K562 (cell line): ENCODE measurements around the gene CDC26. TPM values are rescaled to one million over a fixed set of nuclear protein-coding genes. Genes with fewer than 3 reads are reported as not detected.

Experiments used
- ATAC-seq: fragments of 200-7000 bp; cut with Tn5 transposase; 3 replicates; pipeline ENCODE4 v1.9.1; 2020; ENCODE audit warnings: moderate library complexity
- BruUV-seq: library from RNA; stranded (reverse); fragments of 400-500 nt; replicated peaks from 2 replicates; lab custom pipeline; 2021; lab: Mats Ljungman, UMichigan
- CTCF ChIA-PET: fragments of 300-600 bp; formaldehyde crosslinking; extraction: SDS; loops from one replicate; lab custom pipeline; 2021; ENCODE audit warnings: low intra/inter-chr PET ratio; lab: Yijun Ruan, JAX
- POLR2A ChIA-PET: fragments of 300-600, 350-650 bp; sonication (Branson Sonifier 250); formaldehyde crosslinking; extraction: SDS; loops from one replicate; lab custom pipeline; 2021; ENCODE audit warnings: antibody characterized with exemption, inconsistent platforms; lab: Yijun Ruan, JAX
- DNase-seq, 4 experiments: peaks; one replicate each; pipeline versions ENCODE4 v3.0.0 to v3.0.0-alpha.2; 2011 to 2018; ENCODE audit warnings: low spot score in 3 of 4, mixed read lengths in 3 of 4; ENCODE audit errors: extremely low read depth in 1 of 4
- FAIRE-seq: peaks from 2 replicates; lab custom pipeline; 2011; peaks lifted over from hg19 to GRCh38; lab: Jason Lieb, UNC
- H2AFZ ChIP-seq: 2 replicates; pipeline ENCODE4 v1.6.0; 2011; ENCODE audit warnings: low read depth, low read length, control low read depth, inconsistent platforms
- H3K27ac ChIP-seq: fragments of 200-600 bp; 3 replicates; pipeline ENCODE4 v1.8.0; 2011; ENCODE audit warnings: low read depth, mild to moderate bottlenecking, control low read depth, inconsistent platforms, low read length, moderate library complexity, mixed read lengths; ENCODE audit errors: extremely low read depth
- H3K27me3 ChIP-seq, 2 experiments: fragments of 300-600 bp in 1 of 2; 2 replicates in 1 of 2; 3 replicates in 1 of 2; pipeline versions ENCODE4 v1.6.0 to v1.8.0; 2011; ENCODE audit warnings: inconsistent platforms in 2 of 2, low read length in 2 of 2, mild to moderate bottlenecking in 1 of 2, mixed read lengths in 1 of 2, moderate library complexity in 1 of 2; ENCODE audit not compliant: control insufficient read depth in 2 of 2, insufficient read depth in 2 of 2
- H3K36me3 ChIP-seq: fragments of 300-600 bp; 3 replicates; pipeline ENCODE4 v1.8.0; 2011; ENCODE audit warnings: mild to moderate bottlenecking, low read length, inconsistent platforms; ENCODE audit not compliant: control insufficient read depth, insufficient read depth
- H3K4me1 ChIP-seq, 2 experiments: fragments of 200-600 bp in 1 of 2; replicated peaks in 1 of 2; 2 replicates in 1 of 2; 3 replicates in 1 of 2; pipeline versions ENCODE4 v1.5.1 to v1.8.0; 2011; ENCODE audit warnings: inconsistent platforms in 2 of 2, low read length in 2 of 2, mild to moderate bottlenecking in 1 of 2, mixed read lengths in 1 of 2, moderate library complexity in 1 of 2; ENCODE audit not compliant: control insufficient read depth in 2 of 2, insufficient read depth in 2 of 2
- H3K4me2 ChIP-seq: 2 replicates; pipeline ENCODE4 v1.6.1; 2011; ENCODE audit warnings: low read length, control low read depth, inconsistent platforms, mixed read lengths; ENCODE audit not compliant: insufficient read depth
- H3K4me3 ChIP-seq: fragments of 200-600 bp; sonication (generic), shearing (Covaris generic); 2 replicates; pipeline ENCODE4 v1.5.1; 2016; ENCODE audit warnings: control low read depth, inconsistent platforms
- H3K79me2 ChIP-seq: fragments of 200-600 bp; 3 replicates; pipeline ENCODE4 v1.8.0; 2011; ENCODE audit warnings: low read length, inconsistent platforms; ENCODE audit not compliant: control insufficient read depth, insufficient read depth
- H3K9ac ChIP-seq, 2 experiments: 2 replicates each; pipeline versions ENCODE4 v1.6.0 to v1.6.1; 2011; ENCODE audit warnings: low read depth in 2 of 2, low read length in 2 of 2, control low read depth in 1 of 2, inconsistent platforms in 1 of 2, mild to moderate bottlenecking in 1 of 2, mixed read lengths in 1 of 2; ENCODE audit not compliant: insufficient read depth in 1 of 2
- H3K9me1 ChIP-seq: one replicate; pipeline ENCODE4 v1.6.0; 2011; ENCODE audit warnings: inconsistent platforms, mild to moderate bottlenecking, low read length, moderate library complexity; ENCODE audit not compliant: control insufficient read depth, insufficient read depth
- H3K9me3 ChIP-seq: replicated peaks from 2 replicates; pipeline ENCODE4 v1.5.1; 2011; ENCODE audit warnings: low read depth, low read length, inconsistent platforms; ENCODE audit not compliant: control insufficient read depth, insufficient read depth
- H4K20me1 ChIP-seq: replicated peaks from 2 replicates; pipeline ENCODE4 v1.6.1; 2011; ENCODE audit warnings: low read length, inconsistent platforms, mixed read lengths; ENCODE audit not compliant: control insufficient read depth, insufficient read depth
- DEAF1 ChIP-seq: fragments of 450-650 bp; formaldehyde crosslinking; IDR thresholded peaks from 2 replicates; pipeline ENCODE4 v1.4.0; 2020; ENCODE audit warnings: mild to moderate bottlenecking, moderate library complexity
- ESRRB ChIP-seq: fragments of 250-450 bp; sonication (Bioruptor Pico); IDR thresholded peaks from 2 replicates; pipeline ENCODE4 v1.5.0; 2020; ENCODE audit warnings: mild to moderate bottlenecking, moderate library complexity, borderline replicate concordance
- GATA2 ChIP-seq: sonication (generic); formaldehyde crosslinking; IDR thresholded peaks from 2 replicates; pipeline ENCODE4 v1.4.0; 2020; ENCODE audit warnings: mild to moderate bottlenecking, missing genetic modification reagents
- NCOA6 ChIP-seq: fragments of 450-650 bp; IDR thresholded peaks from 2 replicates; pipeline ENCODE4 v1.6.1; 2017; ENCODE audit warnings: mild to moderate bottlenecking
- OTX1 ChIP-seq: fragments of 450-650 bp; formaldehyde crosslinking; IDR thresholded peaks from 2 replicates; pipeline ENCODE4 v1.4.0; 2022; ENCODE audit warnings: mild to moderate bottlenecking
- SAP30 ChIP-seq: fragments of 200-600 bp; sonication (generic); IDR thresholded peaks from 2 replicates; pipeline ENCODE4 v1.6.1; 2012; ENCODE audit warnings: borderline replicate concordance, low read depth, mild to moderate bottlenecking, moderate library complexity, low read length, control low read depth, inconsistent platforms; ENCODE audit not compliant: insufficient read depth, poor library complexity, severe bottlenecking
- STAT5A ChIP-seq: IDR thresholded peaks from 2 replicates; pipeline ENCODE4 v1.6.1; 2012; ENCODE audit warnings: low read length, inconsistent platforms, borderline replicate concordance
- TCF15 ChIP-seq: fragments of 250-450 bp; sonication (Bioruptor Pico); IDR thresholded peaks from 2 replicates; pipeline ENCODE4 v1.8.0; 2022; ENCODE audit warnings: moderate library complexity, mild to moderate bottlenecking, inconsistent platforms
- TRIM25 ChIP-seq: fragments of 450-650 bp; IDR thresholded peaks from 2 replicates; pipeline ENCODE4 v1.7.0; 2016; ENCODE audit warnings: borderline replicate concordance
- ZEB2 ChIP-seq: fragments of 450-650 bp; IDR thresholded peaks from 2 replicates; pipeline ENCODE4 v1.6.1; 2016
- ZKSCAN1 ChIP-seq: fragments of 150-350 bp; IDR thresholded peaks from 2 replicates; pipeline ENCODE4 v1.6.1; 2016; ENCODE audit warnings: low read depth, low read length
- ZNF436 ChIP-seq: fragments of 250-450, 450-650 bp; sonication (Bioruptor Pico); formaldehyde crosslinking; IDR thresholded peaks from 2 replicates; pipeline ENCODE4 v1.7.0; 2020; ENCODE audit warnings: mild to moderate bottlenecking
- WGBS: fragments of 100-300 bp; shearing (Covaris generic); methylation state at CpG from one replicate; pipeline ENCODE4 v1.1.6; 2016; ENCODE audit warnings: low coverage, mixed read lengths; ENCODE audit not compliant: insufficient coverage; ENCODE audit errors: missing lambda C conversion rate; 5-methylcytosine and 5-hydroxymethylcytosine counted together
- in situ Hi-C: fragments of 300-500 bp; cut with MboI; formaldehyde crosslinking; loops from 4 replicates; pipeline ENCODE4 v1.15.0; 2018; ENCODE audit warnings: inconsistent platforms, mixed read lengths
- intact Hi-C: fragments of 100-400 bp; cut with micrococcal nuclease; formaldehyde crosslinking; loops from 2 replicates; pipeline ENCODE4 v1.14.2; 2022
- polyA plus RNA-seq, 8 experiments: library from polyadenylated mRNA; depleted of rRNA in 4 of 8; stranded (reverse) in 5 of 8; unstranded in 3 of 8; fragments of >200 nt; fragmentation: Nextera tagmentation in 2 of 8; fragmentation: Illumina TruSeq in 1 of 8; extraction: Ambion mirVana in 2 of 8; extraction: Trizol in 1 of 8; gene quantifications; 2 replicates each; pipeline versions ENCODE4 v1.2.1 to v1.2.3, GENCODE V29; 2011 to 2014; ENCODE audit warnings: inconsistent platforms in 1 of 8, missing spikeins in 1 of 8
- total RNA-seq, 7 experiments: library from RNA; depleted of rRNA in 6 of 7; stranded (reverse); fragments of >200 nt in 6 of 7; fragmentation: Illumina TruSeq in 2 of 7; extraction: Trizol in 2 of 7; gene quantifications; 2 replicates each; pipeline versions ENCODE4 v1.2.1 to v1.2.3, GENCODE V29; 2011 to 2021; ENCODE audit warnings: low replicate concordance in 1 of 7
- TF ChIP-seq, protein P1 (sequence below): sonication (generic); formaldehyde crosslinking; IDR thresholded peaks from 2 replicates; pipeline ENCODE4 v1.8.1; 2023; ENCODE audit warnings: missing genetic modification reagents, mild to moderate bottlenecking, borderline replicate concordance

Gene CDC26
- total and polyA plus RNA-seq, 9 of the 15 experiments (the other 6 are each of a cell fraction or from before 2014, with no cell fraction given), result 33.0 to 147 (median 60.0) TPM

DNA sequence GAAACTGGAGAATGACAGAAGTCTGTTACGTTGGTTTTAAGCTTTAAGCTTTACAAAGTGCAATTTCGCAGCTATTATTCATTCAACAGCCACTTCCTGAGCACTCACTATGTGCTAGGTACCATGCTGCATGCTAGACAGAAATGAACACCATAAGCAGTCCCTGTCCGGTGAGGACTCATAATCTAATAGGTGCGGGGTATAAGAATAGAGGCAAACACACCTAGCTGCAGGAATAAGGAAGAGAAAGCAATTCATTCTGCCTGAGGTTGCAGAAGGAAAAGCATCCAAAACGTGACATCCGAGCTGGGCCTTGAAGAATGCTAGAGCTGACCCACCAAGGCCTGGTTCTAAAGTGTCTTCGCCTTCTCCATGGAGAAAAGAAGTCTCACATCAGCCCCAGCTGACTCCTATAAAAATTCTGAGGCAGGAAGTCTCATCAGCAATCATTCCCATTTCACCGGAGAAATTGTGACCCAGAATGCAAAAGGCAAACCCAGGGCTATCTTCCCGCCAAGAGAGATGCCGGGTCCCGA is 54.8 kb downstream of the CDC26 start:
- H3K9me3 ChIP-seq, result no peaks in the 10 kb centered on the region
- ATAC-seq (peak; percentile 2; the same call in 1 of the 3 replicates), FAIRE-seq (no peak), DNase-seq (peak in 1 of 4 experiments; percentile 19)
- peak overlapping the region; percentile 95 for H3K4me2 ChIP-seq
- H3K9me1 ChIP-seq, result no peaks in the 10 kb centered on the region
- H3K4me3 ChIP-seq, result peak overlapping the region; percentile 76
- H3K9ac ChIP-seq, result peak overlapping the region; percentile 79 to 94
- intact Hi-C loops, result loop anchor here (2.0 kb wide), 1 partner anchor 54 kb away; the partner anchor contains the start of genes CDC26 and PRPF4
- peak overlapping the region; percentile 96 for H2AFZ ChIP-seq
- WGBS, result 1% methylated on average over 11 of the region's 11 CpGs
- ChIA-PET CTCF (no interaction called here), POLR2A (interaction anchor here (0.8 to 2.9 kb wide), 13 partner anchors 8 to 75 kb away, joined by 3 to 23 read pairs (median 5); partner anchors contain the start of genes CDC26, PRPF4 and SLC31A2)
- in situ Hi-C loops, result no loop called here
- H3K36me3 ChIP-seq, result peaks cover 25% of the 10 kb centered on the region; the same call in 1 of the 3 replicates
- H3K27me3 ChIP-seq, result no peaks in the 10 kb centered on the region
- 0 out of 2 replicates have a peak, but pooled peaks cover 2% of the 10 kb centered on the region for H4K20me1 ChIP-seq
- peaks cover 82% of the 10 kb centered on the region for H3K79me2 ChIP-seq
- peak overlapping the region; percentile 71 for H3K27ac ChIP-seq
- peaks cover 3 to 24% of the 10 kb centered on the region in 2 experiments; a peak in 3 of 5 replicates for H3K4me1 ChIP-seq
- BruUV-seq, result TSS peak; percentile 66
- TF ChIP-seq TRIM25, result no peak
- TF ChIP-seq ZKSCAN1, result 0 out of 2 replicates have a peak, but pooled peaks have one; percentile 34
- TF ChIP-seq OTX1 (CRISPR knock-in tag), result no peak
- TF ChIP-seq STAT5A, result no peak
- no peak for TF ChIP-seq ZEB2
- no peak for TF ChIP-seq DEAF1 (CRISPR knock-in tag)
- peak; percentile 30 for TF ChIP-seq SAP30
- TF ChIP-seq TCF15 (CRISPR knock-in tag), result no peak
- peak; percentile 22; the same call in 1 of the 2 replicates for TF ChIP-seq GATA2 (CRISPR knock-in tag)
- TF ChIP-seq ESRRB (CRISPR knock-in tag), result no peak
- TF ChIP-seq, protein P1, sequence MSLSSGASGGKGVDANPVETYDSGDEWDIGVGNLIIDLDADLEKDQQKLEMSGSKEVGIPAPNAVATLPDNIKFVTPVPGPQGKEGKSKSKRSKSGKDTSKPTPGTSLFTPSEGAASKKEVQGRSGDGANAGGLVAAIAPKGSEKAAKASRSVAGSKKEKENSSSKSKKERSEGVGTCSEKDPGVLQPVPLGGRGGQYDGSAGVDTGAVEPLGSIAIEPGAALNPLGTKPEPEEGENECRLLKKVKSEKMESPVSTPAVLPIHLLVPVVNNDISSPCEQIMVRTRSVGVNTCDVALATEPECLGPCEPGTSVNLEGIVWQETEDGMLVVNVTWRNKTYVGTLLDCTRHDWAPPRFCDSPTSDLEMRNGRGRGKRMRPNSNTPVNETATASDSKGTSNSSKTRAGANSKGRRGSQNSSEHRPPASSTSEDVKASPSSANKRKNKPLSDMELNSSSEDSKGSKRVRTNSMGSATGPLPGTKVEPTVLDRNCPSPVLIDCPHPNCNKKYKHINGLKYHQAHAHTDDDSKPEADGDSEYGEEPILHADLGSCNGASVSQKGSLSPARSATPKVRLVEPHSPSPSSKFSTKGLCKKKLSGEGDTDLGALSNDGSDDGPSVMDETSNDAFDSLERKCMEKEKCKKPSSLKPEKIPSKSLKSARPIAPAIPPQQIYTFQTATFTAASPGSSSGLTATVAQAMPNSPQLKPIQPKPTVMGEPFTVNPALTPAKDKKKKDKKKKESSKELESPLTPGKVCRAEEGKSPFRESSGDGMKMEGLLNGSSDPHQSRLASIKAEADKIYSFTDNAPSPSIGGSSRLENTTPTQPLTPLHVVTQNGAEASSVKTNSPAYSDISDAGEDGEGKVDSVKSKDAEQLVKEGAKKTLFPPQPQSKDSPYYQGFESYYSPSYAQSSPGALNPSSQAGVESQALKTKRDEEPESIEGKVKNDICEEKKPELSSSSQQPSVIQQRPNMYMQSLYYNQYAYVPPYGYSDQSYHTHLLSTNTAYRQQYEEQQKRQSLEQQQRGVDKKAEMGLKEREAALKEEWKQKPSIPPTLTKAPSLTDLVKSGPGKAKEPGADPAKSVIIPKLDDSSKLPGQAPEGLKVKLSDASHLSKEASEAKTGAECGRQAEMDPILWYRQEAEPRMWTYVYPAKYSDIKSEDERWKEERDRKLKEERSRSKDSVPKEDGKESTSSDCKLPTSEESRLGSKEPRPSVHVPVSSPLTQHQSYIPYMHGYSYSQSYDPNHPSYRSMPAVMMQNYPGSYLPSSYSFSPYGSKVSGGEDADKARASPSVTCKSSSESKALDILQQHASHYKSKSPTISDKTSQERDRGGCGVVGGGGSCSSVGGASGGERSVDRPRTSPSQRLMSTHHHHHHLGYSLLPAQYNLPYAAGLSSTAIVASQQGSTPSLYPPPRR (CRISPR knock-in tag), result 0 out of 2 replicates have a peak, but pooled peaks have one; percentile 25
- 0 out of 2 replicates have a peak, but pooled peaks have one; percentile 20 for TF ChIP-seq NCOA6
- TF ChIP-seq ZNF436 (CRISPR knock-in tag), result no peak
